ENCODE measurements around the gene GRSF1. TPM values are rescaled to one million over a fixed set of nuclear protein-coding genes. Genes with fewer than 3 reads are reported as not detected.

Gene GRSF1
- total and polyA plus RNA-seq, 2 of the 13 experiments (the other 11 are each of a cell fraction or from before 2014, with no cell fraction given): 66.5 to 103 TPM

GRCh38 chr4:70849291-70849690, 9.6 kb upstream of the GRSF1 start:
- ATAC-seq (no peak), FAIRE-seq (no peak), DNase-seq (ENCODE audit: low spot score) (no peak)
- WGBS (ENCODE audit: low lambda C conversion rate): 63% methylated on average over 5 of the region's 5 CpGs
- TF ChIP-seq MED13 (CRISPR knock-in tag; IDR thresholded peaks at IDR 0.05): no peak
- no peak for TF ChIP-seq KLF16 (CRISPR knock-in tag; IDR thresholded peaks at IDR 0.05)
- TF ChIP-seq CENPX (CRISPR knock-in tag; IDR thresholded peaks at IDR 0.05): no peak
- no peak for TF ChIP-seq GTF2F1 (IDR thresholded peaks at IDR 0.05; ENCODE audit: low read length)
- TF ChIP-seq ZBTB37 (CRISPR knock-in tag; IDR thresholded peaks at IDR 0.05): no peak
- TF ChIP-seq TMF1 (CRISPR knock-in tag; IDR thresholded peaks at IDR 0.05; ENCODE audit: low read depth): no peak
- no peak for TF ChIP-seq DZIP1 (CRISPR knock-in tag; IDR thresholded peaks at IDR 0.05)
- TF ChIP-seq ZNF816 (CRISPR knock-in tag; IDR thresholded peaks at IDR 0.05; ENCODE audit: borderline replicate concordance): no peak
- TF ChIP-seq HNF1B (CRISPR knock-in tag; IDR thresholded peaks at IDR 0.05): no peak
- no peak for TF ChIP-seq ZFP90 (CRISPR knock-in tag; IDR thresholded peaks at IDR 0.05; ENCODE audit: borderline replicate concordance)
- TF ChIP-seq SP1 (IDR thresholded peaks at IDR 0.05): no peak
- no peak for TF ChIP-seq SP1 (CRISPR knock-in tag; IDR thresholded peaks at IDR 0.05)
- TF ChIP-seq NFAT5 (CRISPR knock-in tag; IDR thresholded peaks at IDR 0.05): no peak
- TF ChIP-seq ZNF335 (CRISPR knock-in tag; IDR thresholded peaks at IDR 0.05): no peak
- Histone ChIP-seq H3K79me2 (ENCODE audit: insufficient read depth, low read length) (no peaks in the 10 kb centered on the region), H3K4me1 (ENCODE audit: insufficient read depth, low read length) (no peaks in the 10 kb centered on the region), H3K9ac (ENCODE audit: insufficient read depth, low read depth, low read length) (no peak overlapping the region), H3K36me3 (replicated peaks in 1 of 2; ENCODE audit: control insufficient read depth in 1 of 2, insufficient read depth in 2 of 2, low read length in 2 of 2) (no peaks in the 10 kb centered on the region), H3K4me3 (replicated peaks in 1 of 3; ENCODE audit: insufficient read depth in 1 of 3, low read depth in 2 of 3, low read length in 3 of 3) (no peak overlapping the region), H3K27ac (ENCODE audit: extremely low read length, insufficient read depth, low read length) (no peak overlapping the region), H3K27me3 (ENCODE audit: control insufficient read depth in 1 of 2, insufficient read depth in 2 of 2, low read length in 2 of 2) (no peaks in the 10 kb centered on the region; a peak in 2 of 5 replicates), H3K4me2 (ENCODE audit: low read depth, low read length) (no peak overlapping the region), H4K20me1 (ENCODE audit: insufficient read depth, low read length) (no peaks in the 10 kb centered on the region), H2AFZ (ENCODE audit: low read length) (no peak overlapping the region), H3K9me3 (ENCODE audit: low read length) (no peaks in the 10 kb centered on the region)
- intact Hi-C loops (cut with micrococcal nuclease; ENCODE audit: unreplicated experiment) (no loop called here), in situ Hi-C loops (cut with HindIII; ENCODE audit: extremely low pct_ligation_motif_present, low pct_unique_long_range_greater_than_20kb) (loop anchor here (10.0 kb wide), 1 partner anchor 146 kb away; the partner anchor contains the start of gene DCK)
- ChIA-PET POLR2A (no interaction called here), CTCF (ENCODE audit: low intra/inter-chr PET ratio, low total read pairs) (no interaction called here)
- no TSS peak for BruUV-seq (replicated peaks)
